ENCODE data around the gene TRIM7. TPM values are rescaled to one million over a fixed set of nuclear protein-coding genes. Genes with fewer than 3 reads are reported as not detected.

The TRIM7 gene
- total and polyA plus RNA-seq, 9 of the 15 experiments (the other 6 are each of a cell fraction or from before 2014, with no cell fraction given) = 2.6 to 14.9 (median 8.9) TPM

DNA sequence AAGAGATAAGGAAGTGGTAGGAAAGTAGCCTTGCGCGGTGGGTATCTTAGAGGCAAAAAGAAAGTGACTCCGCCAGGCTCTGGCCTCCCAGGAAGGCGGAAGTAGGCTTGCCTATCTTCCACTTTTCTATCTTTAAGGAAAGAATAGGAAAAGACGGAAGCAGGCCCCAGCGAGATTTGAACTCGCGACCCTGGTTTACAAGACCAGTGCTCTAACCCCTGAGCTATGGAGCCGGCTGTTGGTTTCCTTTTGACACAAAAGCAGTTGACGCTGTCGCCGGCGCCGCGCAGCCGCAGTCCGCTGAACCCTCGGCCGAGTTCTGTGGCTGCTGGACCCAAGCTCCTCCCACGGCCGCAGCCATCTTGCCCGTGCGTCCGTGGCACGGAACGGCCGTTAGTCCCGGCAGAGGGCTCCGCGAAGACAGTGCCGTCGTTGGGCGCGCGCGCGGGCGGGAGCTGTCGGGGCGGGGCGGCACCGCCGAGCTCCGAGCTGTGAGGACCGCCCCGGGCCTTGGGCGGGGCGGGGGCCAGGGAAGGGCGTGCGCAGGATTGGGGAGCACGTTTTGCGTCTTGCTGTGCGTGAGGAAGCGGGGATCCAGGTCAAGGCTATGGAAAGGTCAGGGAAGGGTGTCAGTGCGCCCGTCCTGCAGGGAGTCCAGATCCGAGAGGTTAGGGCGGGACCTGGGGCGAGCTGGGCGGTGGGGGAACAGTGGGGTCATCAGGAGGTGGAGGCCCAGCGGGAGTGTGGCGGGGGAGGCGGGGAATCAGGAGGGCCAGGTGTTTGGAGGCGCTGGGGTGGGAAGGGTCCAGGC lies 13.3 kb downstream of the TRIM7 start (continued):
- TF ChIP-seq, protein P1, sequence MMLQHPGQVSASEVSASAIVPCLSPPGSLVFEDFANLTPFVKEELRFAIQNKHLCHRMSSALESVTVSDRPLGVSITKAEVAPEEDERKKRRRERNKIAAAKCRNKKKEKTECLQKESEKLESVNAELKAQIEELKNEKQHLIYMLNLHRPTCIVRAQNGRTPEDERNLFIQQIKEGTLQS (IDR thresholded peaks at IDR 0.05) = no peak
- TF ChIP-seq, protein P1 (CRISPR knock-in tag; conservative IDR thresholded peaks at IDR 0.05) = no peak
- TF ChIP-seq L3MBTL2 (IDR thresholded peaks at IDR 0.05) = peak; percentile 76
- TF ChIP-seq ZNF395 (CRISPR knock-in tag; IDR thresholded peaks at IDR 0.05) = 0 out of 2 replicates have a peak, but pooled peaks have one; percentile 19
- TF ChIP-seq, protein P2, sequence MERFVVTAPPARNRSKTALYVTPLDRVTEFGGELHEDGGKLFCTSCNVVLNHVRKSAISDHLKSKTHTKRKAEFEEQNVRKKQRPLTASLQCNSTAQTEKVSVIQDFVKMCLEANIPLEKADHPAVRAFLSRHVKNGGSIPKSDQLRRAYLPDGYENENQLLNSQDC (CRISPR knock-in tag; IDR thresholded peaks at IDR 0.05) = no peak
- TF ChIP-seq SMAD4 (CRISPR knock-in tag; conservative IDR thresholded peaks at IDR 0.05) = 0 out of 2 replicates have a peak, but pooled peaks have one; percentile 50
- TF ChIP-seq BACH1 (tag; IDR thresholded peaks at IDR 0.05) = no peak
- no peak for TF ChIP-seq COPS2 (conservative IDR thresholded peaks at IDR 0.05)
- TF ChIP-seq TRIM25 (IDR thresholded peaks at IDR 0.05; ENCODE audit: borderline replicate concordance) = no peak
- 0 out of 4 replicates have a peak, but pooled peaks of 1 of the 2 experiments have one; percentile 5 for TF ChIP-seq TEAD1 (CRISPR knock-in tag; IDR thresholded peaks at IDR 0.05)
- TF ChIP-seq NELFE (IDR thresholded peaks at IDR 0.05; ENCODE audit: insufficient read depth, insufficient read length) = no peak
- peak; percentile 78 to 96 (median 96) for TF ChIP-seq YY1 (IDR thresholded peaks at IDR 0.05; ENCODE audit: borderline replicate concordance in 1 of 3, control insufficient read depth in 1 of 3, extremely low read depth in 1 of 3, insufficient read depth in 3 of 3, insufficient read length in 1 of 3, insufficient replicate concordance in 2 of 3, low read depth in 1 of 3, low read length in 2 of 3)
- peak; percentile 44 for TF ChIP-seq FIP1L1 (IDR thresholded peaks at IDR 0.05; ENCODE audit: low read depth, low read length, poor library complexity, severe bottlenecking)
- peak; percentile 97 for TF ChIP-seq RBM22 (IDR thresholded peaks at IDR 0.05; ENCODE audit: low read depth, low read length, poor library complexity, severe bottlenecking)
- TF ChIP-seq KDM5B (IDR thresholded peaks at IDR 0.05; ENCODE audit: insufficient replicate concordance, low read depth, low read length) = peak; percentile 17
- TF ChIP-seq FUS (optimal IDR thresholded peaks at IDR 0.05; ENCODE audit: low read depth, low read length) = peak; percentile 87
- no peak for TF ChIP-seq ILK (tag; IDR thresholded peaks at IDR 0.05; ENCODE audit: borderline replicate concordance, low read depth)
- TF ChIP-seq ZNF507 (tag; conservative IDR thresholded peaks at IDR 0.05) = no peak
- TF ChIP-seq FOXK1 (CRISPR knock-in tag; IDR thresholded peaks at IDR 0.05; ENCODE audit: borderline replicate concordance) = 0 out of 2 replicates have a peak, but pooled peaks have one; percentile 40
